ENCODE results near the gene ALG1.
A peak's percentile ranks its signal among the peaks of the same experiment; 100 is the strongest.
"Not testable (repeated sequence)": the region's sequence is repeated elsewhere in the genome, so short reads cannot be mapped to it uniquely, and the experiment has no call there.

The ALG1 gene

GRCh38 chr16:5099174-5099573 is 27.5 kb downstream of the ALG1 start:
- DNase-seq (ENCODE audit: low spot score); in situ Hi-C loops (cut with MboI; ENCODE audit: low pct_unique_long_range_greater_than_20kb, low sequenced_read_pairs, unreplicated experiment): not testable (repeated sequence)

GRCh38 chr16:5103296-5104032 is 31.8 kb downstream of the ALG1 start:
- DNase-seq (ENCODE audit: low spot score); in situ Hi-C loops (cut with MboI; ENCODE audit: low pct_unique_long_range_greater_than_20kb, low sequenced_read_pairs, unreplicated experiment): not testable (repeated sequence)

- in situ Hi-C loops (cut with MboI; ENCODE audit: low pct_unique_long_range_greater_than_20kb, low sequenced_read_pairs, unreplicated experiment); DNase-seq (ENCODE audit: low spot score): not testable (repeated sequence)
Measured at GRCh38 chr16:5105039-5105438, 33.4 kb downstream of the ALG1 start.

GRCh38 chr16:5108505-5109158 is 37.0 kb downstream of the ALG1 start:
- no peak for TF ChIP-seq CTCF (IDR thresholded peaks at IDR 0.05; ENCODE audit: extremely low read depth, insufficient read depth, missing control alignments)
- in situ Hi-C loops (cut with MboI; ENCODE audit: low pct_unique_long_range_greater_than_20kb, low sequenced_read_pairs, unreplicated experiment): no loop called here

GRCh38 chr16:5110933-5111332 is 39.3 kb downstream of the ALG1 start:
- in situ Hi-C loops (cut with MboI; ENCODE audit: low pct_unique_long_range_greater_than_20kb, low sequenced_read_pairs, unreplicated experiment); DNase-seq (ENCODE audit: low spot score): not testable (repeated sequence)

More at GRCh38 chr16:5108505-5109158, 37.0 kb downstream of the ALG1 start:
- DNase-seq (ENCODE audit: low spot score): no peak

- in situ Hi-C loops (cut with MboI; ENCODE audit: low pct_unique_long_range_greater_than_20kb, low sequenced_read_pairs, unreplicated experiment): not testable (repeated sequence)
- DNase-seq (ENCODE audit: low spot score): peak; percentile 23
Measured at GRCh38 chr16:5116780-5117295, 45.2 kb downstream of the ALG1 start.

- in situ Hi-C loops (cut with MboI; ENCODE audit: low pct_unique_long_range_greater_than_20kb, low sequenced_read_pairs, unreplicated experiment): not testable (repeated sequence)
- DNase-seq (ENCODE audit: low spot score): peak; percentile 3
Measured at GRCh38 chr16:5117300-5118087, 45.9 kb downstream of the ALG1 start.

- in situ Hi-C loops (cut with MboI; ENCODE audit: low pct_unique_long_range_greater_than_20kb, low sequenced_read_pairs, unreplicated experiment): not testable (repeated sequence)
Measured at GRCh38 chr16:5131467-5132004, 59.9 kb downstream of the ALG1 start.

GRCh38 chr16:5132915-5133600 is 61.4 kb downstream of the ALG1 start:
- DNase-seq (ENCODE audit: low spot score); in situ Hi-C loops (cut with MboI; ENCODE audit: low pct_unique_long_range_greater_than_20kb, low sequenced_read_pairs, unreplicated experiment): not testable (repeated sequence)

More at GRCh38 chr16:5131467-5132004, 59.9 kb downstream of the ALG1 start:
- DNase-seq (ENCODE audit: low spot score): not testable (repeated sequence)

- in situ Hi-C loops (cut with MboI; ENCODE audit: low pct_unique_long_range_greater_than_20kb, low sequenced_read_pairs, unreplicated experiment); DNase-seq (ENCODE audit: low spot score): not testable (repeated sequence)
Measured at GRCh38 chr16:5134739-5135452, 63.3 kb downstream of the ALG1 start.

All from GM13977 (cell line).